22Rv1 (cell line): ENCODE data around the gene FBXL7.

ENCODE experiments used
- ZFX ChIP-seq: fragments of 450-650 bp; IDR thresholded peaks from 2 replicates; pipeline ENCODE4 v1.6.1; 2017; ENCODE audit warnings: antibody characterized with exemption, borderline replicate concordance
- TF ChIP-seq, protein P1 (sequence below): fragments of 450-650 bp; IDR thresholded peaks from 2 replicates; pipeline ENCODE4 v1.5.1; 2017; ENCODE audit warnings: mild to moderate bottlenecking

DNA sequence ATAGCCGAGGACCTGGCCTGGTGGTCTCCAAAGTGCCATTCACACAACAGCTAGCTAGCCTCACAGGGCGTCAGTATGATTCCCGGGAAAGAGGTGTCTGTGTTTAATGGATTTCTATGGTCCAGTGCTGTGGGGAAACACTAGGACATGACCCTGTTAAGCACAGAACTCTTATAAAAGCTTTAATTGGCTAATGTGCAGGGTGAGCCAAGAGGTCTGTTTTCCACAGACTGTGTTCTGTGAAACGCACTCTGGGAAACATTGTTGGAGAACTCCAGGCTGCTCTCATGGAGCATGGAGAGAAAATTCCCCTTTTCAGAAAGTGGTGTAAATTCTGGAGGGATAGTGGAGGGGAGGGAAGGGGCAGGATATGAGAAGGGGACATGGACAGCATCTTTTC, 331.4 kb downstream of the FBXL7 start:
- TF ChIP-seq, protein P1, sequence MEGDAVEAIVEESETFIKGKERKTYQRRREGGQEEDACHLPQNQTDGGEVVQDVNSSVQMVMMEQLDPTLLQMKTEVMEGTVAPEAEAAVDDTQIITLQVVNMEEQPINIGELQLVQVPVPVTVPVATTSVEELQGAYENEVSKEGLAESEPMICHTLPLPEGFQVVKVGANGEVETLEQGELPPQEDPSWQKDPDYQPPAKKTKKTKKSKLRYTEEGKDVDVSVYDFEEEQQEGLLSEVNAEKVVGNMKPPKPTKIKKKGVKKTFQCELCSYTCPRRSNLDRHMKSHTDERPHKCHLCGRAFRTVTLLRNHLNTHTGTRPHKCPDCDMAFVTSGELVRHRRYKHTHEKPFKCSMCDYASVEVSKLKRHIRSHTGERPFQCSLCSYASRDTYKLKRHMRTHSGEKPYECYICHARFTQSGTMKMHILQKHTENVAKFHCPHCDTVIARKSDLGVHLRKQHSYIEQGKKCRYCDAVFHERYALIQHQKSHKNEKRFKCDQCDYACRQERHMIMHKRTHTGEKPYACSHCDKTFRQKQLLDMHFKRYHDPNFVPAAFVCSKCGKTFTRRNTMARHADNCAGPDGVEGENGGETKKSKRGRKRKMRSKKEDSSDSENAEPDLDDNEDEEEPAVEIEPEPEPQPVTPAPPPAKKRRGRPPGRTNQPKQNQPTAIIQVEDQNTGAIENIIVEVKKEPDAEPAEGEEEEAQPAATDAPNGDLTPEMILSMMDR, result no peak
- no peak for TF ChIP-seq ZFX
